GM19395 (cell line): ENCODE data around the gene UNC13C.

Experiments used
- ATAC-seq: cut with Tn5 transposase; IDR thresholded peaks from one replicate; pipeline ENCODE4 v1.9.1; 2021; ENCODE audit warnings: mild to moderate bottlenecking, moderate library complexity; ENCODE audit not compliant: unreplicated experiment

The UNC13C gene

GRCh38 chr15:54282228-54282836, 304.1 kb downstream of the UNC13C start:
- no peak for ATAC-seq

GRCh38 chr15:54288049-54288448, 309.8 kb downstream of the UNC13C start:
- peak; percentile 38 for ATAC-seq

- peak; percentile 92 for ATAC-seq
Observed at GRCh38 chr15:54289590-54290136, 311.4 kb downstream of the UNC13C start.

- no peak for ATAC-seq
Observed at GRCh38 chr15:54298396-54298795, 320.2 kb downstream of the UNC13C start.

GRCh38 chr15:54304321-54304720, 326.1 kb downstream of the UNC13C start:
- no peak for ATAC-seq

- ATAC-seq = no peak
Observed at GRCh38 chr15:54305138-54305537, 326.9 kb downstream of the UNC13C start.

- no peak for ATAC-seq
Observed at GRCh38 chr15:54307252-54307902, 329.1 kb downstream of the UNC13C start.

- no peak for ATAC-seq
Observed at GRCh38 chr15:54307926-54308325, 329.7 kb downstream of the UNC13C start.

- no peak for ATAC-seq
Observed at GRCh38 chr15:54312528-54312927, 334.3 kb downstream of the UNC13C start.

- no peak for ATAC-seq
Observed at GRCh38 chr15:54321426-54321825, 343.2 kb downstream of the UNC13C start.

- no peak for ATAC-seq
Observed at GRCh38 chr15:54322341-54322740, 344.1 kb downstream of the UNC13C start.

GRCh38 chr15:54345301-54345700, 367.1 kb downstream of the UNC13C start:
- no peak for ATAC-seq

- ATAC-seq = no peak
Observed at GRCh38 chr15:54345827-54346226, 367.6 kb downstream of the UNC13C start.

- no peak for ATAC-seq
Observed at GRCh38 chr15:54347082-54347827, 369.0 kb downstream of the UNC13C start.

- ATAC-seq = no peak
Observed at GRCh38 chr15:54353726-54354125, 375.5 kb downstream of the UNC13C start.

GRCh38 chr15:54354341-54354740, 376.1 kb downstream of the UNC13C start:
- ATAC-seq = no peak

GRCh38 chr15:54364961-54365360, 386.7 kb downstream of the UNC13C start:
- no peak for ATAC-seq

GRCh38 chr15:54373332-54373731, 395.1 kb downstream of the UNC13C start:
- ATAC-seq = no peak

GRCh38 chr15:54374184-54374952, 396.1 kb downstream of the UNC13C start:
- ATAC-seq = no peak

- ATAC-seq = no peak
Observed at GRCh38 chr15:54387799-54388198, 409.6 kb downstream of the UNC13C start.

GRCh38 chr15:54388746-54389145, 410.5 kb downstream of the UNC13C start:
- no peak for ATAC-seq
